Stimulated activated CD8-positive, alpha-beta memory T cell treated with anti-CD3 and anti-CD28 coated beads, Interleukin-7, amount 100 ng/mL, for 48 hours (primary cell): ENCODE data around the gene ADAMTS17.
A peak's percentile ranks its signal among the peaks of the same experiment; 100 is the strongest.

Experiments used
- DNase-seq, 2 donors: peaks; one replicate each; pipeline ENCODE4 v3.0.0-alpha.2; 2020; ENCODE audit warnings: low read depth in 1 of 2; ENCODE audit errors: extremely low read depth in 1 of 2

The ADAMTS17 gene

GRCh38 chr15:100114571-100114970 lies 227.2 kb downstream of the ADAMTS17 start:
- DNase-seq: no peak

GRCh38 chr15:100114100-100114499 lies 227.7 kb downstream of the ADAMTS17 start:
- no peak for DNase-seq

DNA sequence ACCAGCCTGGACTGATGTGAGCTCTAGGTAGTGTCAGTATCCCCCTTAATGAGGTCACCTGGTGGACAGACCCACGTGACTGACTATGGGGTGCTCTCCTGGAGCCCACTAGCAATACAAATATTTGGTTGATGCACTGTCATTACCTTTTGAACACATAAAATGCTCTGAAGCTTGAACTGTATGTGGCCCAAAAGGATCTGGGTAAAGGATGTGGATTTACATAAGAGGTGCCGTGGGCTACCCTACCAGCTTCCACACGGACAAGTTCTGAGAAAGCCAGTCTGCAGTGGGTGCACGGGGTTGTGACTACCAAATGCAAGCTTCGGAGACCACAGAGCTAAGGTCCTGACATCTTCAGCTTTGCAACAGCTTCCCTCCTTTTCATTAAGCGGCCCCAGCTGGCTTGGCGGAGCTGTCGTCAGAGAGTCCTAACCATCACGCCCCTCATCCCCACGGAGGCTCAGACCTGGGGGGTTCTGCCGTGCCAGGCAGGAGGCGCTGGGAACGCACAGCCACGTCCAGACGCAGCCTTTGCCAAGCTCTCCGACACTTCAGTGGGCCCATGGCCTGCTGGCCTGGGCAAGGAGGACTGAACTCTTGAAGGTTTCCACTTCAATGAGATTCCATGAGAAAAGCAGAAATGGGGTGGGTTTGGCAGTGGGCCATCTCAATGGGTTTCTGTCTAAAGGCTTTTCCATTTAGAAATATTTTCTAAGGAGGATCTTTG lies 228.3 kb downstream of the ADAMTS17 start:
- DNase-seq: no peak

GRCh38 chr15:100112636-100113305 lies 229.0 kb downstream of the ADAMTS17 start:
- DNase-seq: no peak

DNA sequence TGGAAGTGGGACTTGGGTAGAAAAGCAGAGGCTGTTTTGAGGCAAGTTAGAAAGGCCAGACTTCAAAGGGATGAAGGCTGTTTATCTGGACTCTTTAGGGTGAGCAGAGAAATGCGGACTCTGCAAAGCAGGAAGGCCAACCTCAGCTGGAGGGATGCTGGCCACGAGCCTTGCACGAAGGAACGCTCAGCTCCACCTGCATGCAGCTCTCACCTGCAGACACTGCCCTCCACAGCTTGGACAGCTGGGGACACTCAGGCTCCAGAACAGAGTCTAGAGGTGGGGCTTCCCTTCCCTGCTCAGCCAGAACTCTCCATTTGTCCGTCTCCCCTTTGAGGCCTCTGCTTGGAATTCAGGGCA lies 229.7 kb downstream of the ADAMTS17 start:
- DNase-seq: no peak

DNA sequence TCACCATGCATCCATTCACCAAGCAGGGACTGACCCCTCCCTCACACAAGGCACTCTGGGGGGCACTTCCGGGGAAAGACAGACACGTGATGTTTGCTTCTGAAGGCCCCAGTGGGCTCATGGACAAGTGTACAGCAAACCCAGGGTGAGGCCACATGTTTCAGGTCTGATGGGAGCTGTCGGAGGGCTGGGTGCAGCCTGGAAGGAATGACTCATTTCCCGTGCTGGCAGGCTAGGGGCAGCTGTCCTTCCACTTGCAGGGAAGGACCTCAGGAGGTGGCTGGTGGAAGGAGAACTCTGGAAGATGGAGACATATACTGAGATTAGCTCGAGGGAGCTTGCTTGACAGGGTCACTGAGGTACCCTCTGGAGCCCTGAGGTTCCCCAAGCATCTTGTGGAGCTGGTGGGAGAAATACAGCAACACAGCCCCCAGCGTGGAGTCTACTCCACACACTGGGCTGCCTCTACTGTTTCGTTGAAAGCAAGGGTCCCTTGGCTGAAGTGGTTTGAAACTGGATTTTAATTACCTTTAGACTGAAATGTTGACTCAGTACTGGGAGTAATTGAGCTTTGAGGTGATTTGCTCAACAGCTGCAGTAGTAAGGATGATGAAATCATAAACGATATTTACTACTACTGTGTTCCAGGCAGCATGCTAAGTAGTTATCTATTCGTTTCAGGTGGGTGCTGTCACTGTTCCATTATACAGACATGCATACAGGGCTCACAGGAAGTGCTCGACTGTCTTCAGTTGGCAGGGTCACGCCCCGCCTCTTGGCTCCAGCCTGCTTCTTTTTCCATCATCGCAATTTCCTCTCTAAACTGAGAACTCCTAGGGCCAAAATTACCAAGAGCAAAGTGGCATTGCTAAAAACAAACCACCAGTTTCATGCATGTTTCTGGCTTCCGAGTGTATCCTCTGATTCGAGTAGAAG lies 230.4 kb downstream of the ADAMTS17 start:
- DNase-seq: peak; percentile 21 to 39

- no peak for DNase-seq
Observed at GRCh38 chr15:100109486-100110035, 232.2 kb downstream of the ADAMTS17 start.

DNA sequence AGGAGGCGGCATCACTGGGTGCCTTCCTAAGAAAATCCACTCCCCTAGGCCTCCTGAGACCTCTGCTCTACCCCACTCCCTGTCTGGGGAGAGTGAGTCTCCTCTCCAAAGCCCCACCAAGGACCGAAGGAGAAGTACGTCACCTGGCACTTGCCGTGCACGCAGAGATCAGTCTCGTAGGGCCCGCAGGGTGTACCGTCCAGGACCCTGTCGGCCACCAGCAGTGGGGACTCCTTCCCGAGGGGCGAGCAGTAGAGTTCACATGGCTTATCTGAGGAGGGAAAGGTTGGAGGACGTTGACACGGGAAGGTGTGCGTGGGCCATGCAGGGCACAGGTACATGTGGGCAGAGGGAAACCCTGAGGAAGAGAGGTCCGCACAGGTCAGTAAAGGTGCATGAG lies 232.9 kb downstream of the ADAMTS17 start:
- no peak for DNase-seq

GRCh38 chr15:100108346-100108745 lies 233.4 kb downstream of the ADAMTS17 start:
- no peak for DNase-seq

DNA sequence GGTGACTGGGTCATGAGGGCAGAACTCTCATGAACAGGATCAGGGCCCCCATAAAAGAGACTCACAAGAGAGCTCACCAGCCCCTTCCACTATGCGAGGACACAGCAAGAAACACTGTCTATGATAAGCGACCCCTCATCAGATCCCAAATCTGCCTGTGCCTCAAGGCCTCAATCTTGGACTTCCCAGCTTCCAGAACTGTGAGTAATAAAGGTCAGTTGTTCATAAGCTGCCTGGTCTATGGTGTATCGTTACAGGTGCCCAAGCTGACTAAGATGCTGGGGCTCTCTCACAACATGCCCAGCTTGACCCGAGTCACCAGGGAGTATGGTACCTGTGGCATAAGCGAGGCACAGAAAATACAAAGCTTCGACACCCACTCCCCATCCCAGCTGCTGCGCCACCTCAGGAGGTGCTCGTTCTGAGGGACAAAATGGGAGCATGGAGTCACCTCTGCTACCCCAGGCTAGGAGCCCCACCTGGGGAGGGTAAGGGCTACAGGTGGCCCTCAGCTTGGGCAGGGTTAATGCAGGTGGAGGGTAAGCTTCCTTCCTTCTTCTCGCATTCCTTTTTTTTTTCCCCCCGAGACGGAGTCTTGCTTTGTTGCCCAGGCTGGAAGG lies 234.1 kb downstream of the ADAMTS17 start:
- DNase-seq: no peak

DNA sequence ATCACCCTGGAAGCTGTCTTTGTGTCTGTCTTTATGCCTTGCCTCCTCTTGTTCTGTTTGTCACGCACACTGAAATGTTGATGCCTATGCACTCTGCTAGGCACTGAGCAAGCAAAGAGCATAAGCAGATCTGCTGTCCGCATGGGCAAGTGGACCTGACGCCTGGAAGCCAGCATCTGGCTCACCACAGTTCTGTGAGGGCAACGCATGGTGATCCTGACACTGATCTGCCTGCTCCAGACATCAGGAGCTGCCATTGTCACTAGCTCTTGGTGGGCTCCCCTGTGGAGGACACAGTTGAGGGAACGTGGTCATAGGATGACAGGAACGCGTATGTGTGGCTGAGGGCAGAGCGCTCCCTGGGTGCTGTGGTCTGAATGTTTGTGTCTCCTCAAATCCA lies 234.6 kb downstream of the ADAMTS17 start:
- no peak for DNase-seq

DNA sequence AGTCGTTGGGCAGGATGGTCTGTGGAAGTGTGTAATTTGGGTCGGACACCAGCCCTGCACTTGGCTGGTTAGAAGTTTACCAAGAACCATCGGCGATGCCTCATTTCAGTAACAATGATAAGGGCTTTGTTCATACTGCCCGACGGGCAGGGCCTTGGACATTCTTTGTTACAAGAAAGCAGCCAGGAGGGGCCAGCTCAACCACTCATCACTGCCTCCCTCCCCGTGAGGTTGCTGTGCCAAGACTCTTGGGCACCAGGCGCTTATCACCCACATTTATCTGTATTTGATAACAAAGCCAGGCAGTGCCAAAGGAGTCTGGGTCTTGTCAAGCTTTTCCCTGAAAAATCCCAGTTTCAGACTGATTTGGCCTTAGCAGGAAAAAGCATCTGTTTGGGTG lies 235.0 kb downstream of the ADAMTS17 start:
- DNase-seq: no peak

DNA sequence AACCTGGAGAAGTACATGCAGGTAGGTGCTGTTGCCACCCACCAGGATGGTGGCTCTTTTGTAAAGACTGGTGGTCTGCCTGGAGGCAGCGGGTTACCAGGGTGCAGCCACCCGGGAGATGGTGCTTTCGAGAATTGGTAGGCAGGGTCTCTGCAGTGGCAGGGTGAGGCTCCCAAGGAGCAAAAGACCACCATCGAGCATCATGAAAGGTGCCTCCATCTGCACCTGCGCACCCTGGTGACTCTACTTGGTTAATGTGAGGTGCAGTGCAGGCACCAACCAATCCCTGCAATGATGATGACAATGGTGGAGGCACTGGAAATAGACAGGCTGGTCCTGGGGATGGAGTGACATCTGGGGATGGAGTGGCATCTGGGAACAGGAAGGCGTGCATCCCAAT lies 236.7 kb downstream of the ADAMTS17 start:
- no peak for DNase-seq

- no peak for DNase-seq
Observed at GRCh38 chr15:100104245-100104644, 237.5 kb downstream of the ADAMTS17 start.

DNA sequence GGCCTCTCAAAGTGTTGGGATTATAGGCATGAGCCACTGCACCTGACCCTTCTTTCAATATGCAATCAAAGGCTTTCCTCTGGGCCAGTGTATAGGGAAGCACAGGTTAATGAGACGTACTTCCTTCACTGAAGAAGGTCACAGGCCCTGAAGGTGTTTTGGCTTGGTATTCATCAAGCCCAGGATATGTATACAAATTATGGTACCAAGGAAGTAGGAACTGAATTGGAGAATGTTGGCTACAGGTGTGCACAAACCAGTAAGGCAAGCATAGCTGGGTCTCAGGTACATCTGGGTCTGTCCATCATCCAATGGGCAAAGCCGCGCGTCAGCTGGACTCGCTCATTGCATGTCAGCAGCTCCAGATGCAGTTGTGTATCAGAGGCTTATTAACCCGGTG lies 237.9 kb downstream of the ADAMTS17 start:
- DNase-seq: no peak

DNA sequence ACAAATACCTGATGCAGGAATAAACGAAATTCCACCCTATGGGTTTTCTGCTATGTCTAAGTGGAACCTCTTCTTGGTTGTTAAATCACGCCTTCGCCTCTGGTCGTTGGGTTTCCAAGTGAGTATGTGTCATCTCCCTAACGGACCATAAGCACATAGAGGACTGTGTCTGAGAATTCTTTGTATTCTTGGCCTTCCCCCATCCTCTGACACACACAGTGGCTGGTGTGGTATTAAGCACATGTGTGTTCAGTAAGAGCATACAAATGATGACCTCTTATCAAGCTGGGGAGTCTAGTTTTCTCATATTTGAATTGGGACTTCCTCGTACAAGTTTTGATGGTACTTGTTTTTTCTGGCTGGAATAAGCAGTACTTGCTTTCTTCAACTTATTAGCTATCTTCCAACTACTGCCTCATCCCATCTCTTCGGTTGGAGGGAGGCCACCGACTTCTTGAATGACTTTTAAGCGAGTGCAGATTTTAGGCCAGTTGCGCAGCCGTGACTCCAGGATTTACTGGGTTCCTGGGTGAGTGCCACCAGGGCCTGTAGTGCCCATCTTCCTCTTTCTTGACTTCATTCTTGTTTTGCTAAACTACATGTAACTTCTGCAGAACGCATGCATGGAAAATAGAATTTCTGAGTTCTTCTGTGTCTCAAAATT lies 240.2 kb downstream of the ADAMTS17 start:
- no peak for DNase-seq

DNA sequence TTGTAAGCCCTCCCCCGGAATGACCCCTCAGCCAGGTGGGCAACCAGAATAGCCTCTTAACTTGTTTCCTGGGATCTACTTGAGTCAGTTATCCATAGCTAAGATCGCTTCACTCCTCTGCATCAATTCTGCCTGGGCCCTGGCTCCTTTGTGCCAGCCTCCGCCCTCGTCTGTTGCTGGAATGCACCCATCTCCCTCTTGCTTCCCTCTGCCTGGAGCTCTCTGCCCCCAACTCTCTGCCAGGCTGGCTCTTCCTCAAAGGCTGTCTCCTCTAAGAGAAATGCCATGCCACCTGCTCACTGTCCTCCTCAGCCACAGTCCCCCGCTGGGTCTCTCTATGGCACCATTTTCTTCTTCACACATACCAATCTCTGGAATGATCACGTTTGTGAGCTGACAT lies 240.8 kb downstream of the ADAMTS17 start:
- no peak for DNase-seq

- no peak for DNase-seq
Observed at GRCh38 chr15:100099976-100100375, 241.8 kb downstream of the ADAMTS17 start.

- no peak for DNase-seq
Observed at GRCh38 chr15:100098705-100099104, 243.1 kb downstream of the ADAMTS17 start.
